HepG2 (cell line): ENCODE measurements around the gene PVR. TPM values are rescaled to one million over a fixed set of nuclear protein-coding genes. Genes with fewer than 3 reads are reported as not detected.
A peak's percentile ranks its signal among the peaks of the same experiment; 100 is the strongest.

Experiments
- ATF2 ChIP-seq: sonication (generic); formaldehyde crosslinking; IDR thresholded peaks from 2 replicates; pipeline ENCODE4 v1.4.0; 2020; ENCODE audit warnings: missing genetic modification reagents
- GLI4 ChIP-seq: sonication (generic); formaldehyde crosslinking; IDR thresholded peaks from 2 replicates; pipeline ENCODE4 v1.5.1; 2020; ENCODE audit warnings: missing genetic modification reagents, mild to moderate bottlenecking, moderate library complexity, borderline replicate concordance
- HDAC2 ChIP-seq: sonication (generic); formaldehyde crosslinking; IDR thresholded peaks from 2 replicates; pipeline ENCODE4 v1.4.0; 2020; ENCODE audit warnings: missing genetic modification reagents
- HINFP ChIP-seq: sonication (generic); formaldehyde crosslinking; IDR thresholded peaks from 2 replicates; pipeline ENCODE4 v1.4.0; 2020; ENCODE audit warnings: low read depth, mild to moderate bottlenecking, missing genetic modification reagents
- HNF4A ChIP-seq: sonication (generic); formaldehyde crosslinking; IDR thresholded peaks from 2 replicates; pipeline ENCODE4 v1.4.0; 2020; ENCODE audit warnings: missing genetic modification reagents
- HNRNPL ChIP-seq: fragments of 200-400 bp; formaldehyde crosslinking; IDR thresholded peaks from 2 replicates; pipeline ENCODE4 v1.6.1; 2017; ENCODE audit warnings: mild to moderate bottlenecking, low read depth, low read length
- IKZF4 ChIP-seq: sonication (generic); formaldehyde crosslinking; IDR thresholded peaks from 2 replicates; pipeline ENCODE4 v1.5.1; 2020; ENCODE audit warnings: borderline replicate concordance, mild to moderate bottlenecking, low read depth, missing genetic modification reagents; ENCODE audit errors: not compliant biosample characterization
- MED1 ChIP-seq: sonication (generic); formaldehyde crosslinking; IDR thresholded peaks from 2 replicates; pipeline ENCODE4 v1.4.0; 2020; ENCODE audit warnings: missing genetic modification reagents
- MYNN ChIP-seq: sonication (generic); formaldehyde crosslinking; IDR thresholded peaks from 2 replicates; pipeline ENCODE4 v1.4.0; 2020; ENCODE audit warnings: mild to moderate bottlenecking, low read depth, missing genetic modification reagents
- NBN ChIP-seq: fragments of 450-650 bp; conservative IDR thresholded peaks from 2 replicates; pipeline ENCODE4 v1.6.1; 2017
- NCOA5 ChIP-seq: sonication (generic); formaldehyde crosslinking; IDR thresholded peaks from 2 replicates; pipeline ENCODE4 v1.4.0; 2020; ENCODE audit warnings: missing genetic modification reagents
- NFYB ChIP-seq: sonication (generic); formaldehyde crosslinking; IDR thresholded peaks from 2 replicates; pipeline ENCODE4 v1.4.0; 2020; ENCODE audit warnings: missing genetic modification reagents
- NPAS2 ChIP-seq: sonication (generic); formaldehyde crosslinking; IDR thresholded peaks from 2 replicates; pipeline ENCODE4 v1.8.0; 2022; ENCODE audit warnings: mild to moderate bottlenecking, missing genetic modification reagents, borderline replicate concordance
- PCBP1 ChIP-seq: fragments of 200-400 bp; formaldehyde crosslinking; IDR thresholded peaks from 2 replicates; pipeline ENCODE4 v1.6.1; 2017; ENCODE audit warnings: mild to moderate bottlenecking, low read depth, low read length, borderline replicate concordance
- RCOR2 ChIP-seq: IDR thresholded peaks from 2 replicates; pipeline ENCODE4 v1.6.1; 2016; ENCODE audit warnings: missing biosample characterization, missing genetic modification reagents
- REPIN1 ChIP-seq: sonication (generic); formaldehyde crosslinking; IDR thresholded peaks from 2 replicates; pipeline ENCODE4 v1.8.0; 2022; ENCODE audit warnings: missing genetic modification reagents, low read depth, mild to moderate bottlenecking, borderline replicate concordance
- SIX4 ChIP-seq: sonication (generic); formaldehyde crosslinking; IDR thresholded peaks from 2 replicates; pipeline ENCODE4 v1.4.0; 2020; ENCODE audit warnings: missing genetic modification reagents
- STAG1 ChIP-seq: sonication (generic); formaldehyde crosslinking; IDR thresholded peaks from 2 replicates; pipeline ENCODE4 v1.4.0; 2020; ENCODE audit warnings: missing genetic modification reagents
- ZFP1 ChIP-seq: IDR thresholded peaks from 2 replicates; pipeline ENCODE4 v1.6.1; 2016
- ZFP62 ChIP-seq: sonication (generic); formaldehyde crosslinking; IDR thresholded peaks from 2 replicates; pipeline ENCODE4 v1.4.0; 2020; ENCODE audit warnings: missing genetic modification reagents
- ZMYM3 ChIP-seq: sonication (generic); formaldehyde crosslinking; IDR thresholded peaks from 2 replicates; pipeline ENCODE4 v1.5.1; 2020; ENCODE audit warnings: mild to moderate bottlenecking, missing genetic modification reagents
- ZNF574 ChIP-seq: sonication (generic); formaldehyde crosslinking; IDR thresholded peaks from 2 replicates; pipeline ENCODE4 v1.4.0; 2020; ENCODE audit warnings: missing genetic modification reagents
- ZNF576 ChIP-seq: sonication (generic); formaldehyde crosslinking; IDR thresholded peaks from 2 replicates; pipeline ENCODE4 v1.4.0; 2020; ENCODE audit warnings: mild to moderate bottlenecking, missing genetic modification reagents
- polyA plus RNA-seq, 8 experiments: library from polyadenylated mRNA; depleted of rRNA in 3 of 8; stranded (reverse) in 7 of 8; unstranded in 1 of 8; fragments of >200 nt; fragmentation: Illumina TruSeq in 4 of 8; extraction: Trizol in 4 of 8; gene quantifications; 2 replicates each; pipeline versions ENCODE4 v1.2.1 to v1.2.3, GENCODE V29; 2011 to 2016; ENCODE audit warnings: low read depth in 4 of 8, missing spikeins in 1 of 8, mixed read lengths in 1 of 8; ENCODE audit not compliant: insufficient read depth in 1 of 8
- total RNA-seq, 5 experiments: library from RNA; depleted of rRNA; stranded (reverse); fragments of >200 nt; fragmentation: Illumina TruSeq; extraction: Trizol; gene quantifications; 2 replicates each; pipeline ENCODE4 v1.2.3, GENCODE V29; 2016; ENCODE audit warnings: low read depth in 1 of 5

Gene PVR
- total and polyA plus RNA-seq, 2 of the 13 experiments (the other 11 are each of a cell fraction or from before 2014, with no cell fraction given): 43.4 to 46.6 TPM

- TF ChIP-seq IKZF4 (CRISPR knock-in tag) (no peak), ATF2 (no peak), SIX4 (CRISPR knock-in tag) (no peak), NFYB (CRISPR knock-in tag) (no peak), RCOR2 (CRISPR knock-in tag) (no peak), HNF4A (CRISPR knock-in tag) (peak; percentile 10; the same call in 1 of the 2 replicates), STAG1 (CRISPR knock-in tag) (peak; percentile 96), REPIN1 (CRISPR knock-in tag) (no peak; the same call in 1 of the 2 replicates), NPAS2 (CRISPR knock-in tag) (no peak), ZFP1 (CRISPR knock-in tag) (0 out of 2 replicates have a peak, but pooled peaks have one; percentile 24), MED1 (CRISPR knock-in tag) (peak; percentile 26; the same call in 1 of the 2 replicates), HDAC2 (CRISPR knock-in tag) (0 out of 2 replicates have a peak, but pooled peaks have one; percentile 19), NBN (no peak), HNRNPL (no peak), HINFP (CRISPR knock-in tag) (no peak), GLI4 (CRISPR knock-in tag) (no peak), ZMYM3 (CRISPR knock-in tag) (peak; percentile 74), ZNF574 (CRISPR knock-in tag) (peak; percentile 37; the same call in 1 of the 2 replicates), ZNF576 (CRISPR knock-in tag) (no peak), PCBP1 (0 out of 2 replicates have a peak, but pooled peaks have one; percentile 43), ZFP62 (CRISPR knock-in tag) (no peak), MYNN (CRISPR knock-in tag) (no peak), NCOA5 (CRISPR knock-in tag) (no peak)
Measured at GRCh38 chr19:44689290-44690130, 45.8 kb downstream of the PVR start (continued).
